Mucosa of gallbladder (tissue), 1 donor: ENCODE results near the gene SFMBT2. TPM values are rescaled to one million over a fixed set of nuclear protein-coding genes. Genes with fewer than 3 reads are reported as not detected.
"Not testable (repeated sequence)": the region's sequence is repeated elsewhere in the genome, so short reads cannot be mapped to it uniquely, and the experiment has no call there.

Experiments
- DNase-seq: peaks from one replicate; pipeline ENCODE4 v3.0.0-alpha.2; 2020; ENCODE audit warnings: low spot score
- total RNA-seq: library from RNA; stranded (reverse); gene quantifications from one replicate; pipeline ENCODE4 v1.2.1, GENCODE V29; 2021
- donor health status: DM: no; HTN: no; CAD: no.

Gene SFMBT2
- total RNA-seq, 1 donor from 2014 or later = 19.8 TPM

DNA sequence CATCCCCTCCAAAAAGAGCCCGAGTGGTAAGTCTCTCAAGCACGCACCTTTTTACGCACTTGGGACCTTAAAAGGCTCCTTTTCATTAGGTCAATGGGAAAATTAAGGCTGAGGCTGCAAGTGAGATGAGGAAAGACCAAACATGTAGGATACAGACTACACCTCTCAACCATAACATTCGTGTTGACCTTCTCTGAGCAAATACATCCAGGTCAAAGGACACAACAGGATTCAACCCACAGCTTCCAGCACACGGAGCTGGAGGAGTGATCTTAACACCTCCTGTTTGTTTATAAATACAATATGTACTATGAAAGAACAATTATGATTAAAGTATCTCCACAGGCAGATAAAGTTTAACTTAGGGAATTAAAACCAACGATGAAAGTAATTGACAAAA, 9.7 kb downstream of the SFMBT2 start:
- no peak for DNase-seq

GRCh38 chr10:7400068-7400715, 10.6 kb downstream of the SFMBT2 start:
- no peak for DNase-seq

DNA sequence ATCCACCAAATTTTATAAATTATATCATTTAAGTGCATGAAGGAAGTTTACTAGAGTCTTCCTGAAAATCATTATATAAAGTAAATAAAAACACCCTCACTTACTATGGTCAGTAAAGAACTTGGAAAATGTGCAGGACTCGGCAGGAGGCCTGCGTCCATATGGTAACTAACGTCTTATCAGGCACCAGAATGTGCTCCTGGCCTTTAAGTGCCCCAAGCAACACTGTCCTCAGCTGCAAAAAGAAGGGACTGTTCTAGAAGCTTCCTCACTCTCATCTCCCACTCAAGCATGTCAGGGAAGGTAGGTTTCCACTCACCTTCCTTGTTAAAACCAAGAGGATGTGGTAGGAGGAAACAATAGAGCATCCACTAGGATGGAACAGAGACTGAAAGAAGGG, 11.3 kb downstream of the SFMBT2 start:
- no peak for DNase-seq

DNA sequence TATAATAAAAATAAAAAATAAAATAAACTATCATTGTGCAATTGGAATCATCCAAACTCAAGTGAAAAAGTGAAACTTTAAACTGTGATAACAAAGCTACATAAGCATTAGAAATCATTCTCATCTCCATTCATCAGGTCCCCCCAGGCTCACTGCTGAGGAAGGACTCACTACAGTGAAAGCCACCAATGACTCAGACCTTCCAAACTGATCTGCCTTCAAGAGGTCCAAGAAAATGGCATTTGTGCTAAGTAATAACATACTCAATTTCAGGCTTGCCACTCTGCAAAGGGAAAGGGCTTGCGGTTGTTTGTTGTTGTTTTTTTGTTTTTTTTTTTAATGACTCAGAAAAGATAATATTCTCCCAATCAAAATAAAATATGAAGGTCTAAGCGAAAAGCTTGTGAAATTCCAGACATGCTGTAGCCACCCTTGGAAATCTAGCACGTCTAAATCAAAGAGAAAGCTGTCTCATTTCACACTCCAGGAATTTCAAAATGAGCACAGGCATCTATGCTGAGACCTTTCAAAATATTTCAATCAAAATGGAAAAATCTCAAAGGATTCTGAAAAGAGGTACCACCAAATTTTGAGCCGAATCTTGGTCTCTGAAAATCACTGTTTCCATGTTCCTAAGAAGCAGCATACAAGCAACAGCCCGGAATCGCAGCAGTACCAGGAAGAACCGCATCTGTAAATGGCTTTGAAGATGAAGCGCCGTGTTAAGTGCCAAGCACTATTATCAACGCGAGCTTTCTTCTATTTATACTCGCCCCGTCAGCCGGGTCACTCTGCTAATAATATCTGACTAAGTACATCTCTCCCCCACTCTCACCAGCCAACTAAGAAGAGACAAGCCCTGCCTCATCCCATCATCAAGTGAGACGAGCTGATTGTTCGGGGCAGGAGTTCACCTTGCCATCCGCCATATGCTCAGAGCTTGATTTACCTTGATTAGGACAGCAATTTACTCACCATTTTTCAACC, 13.5 kb downstream of the SFMBT2 start:
- DNase-seq = no peak

DNA sequence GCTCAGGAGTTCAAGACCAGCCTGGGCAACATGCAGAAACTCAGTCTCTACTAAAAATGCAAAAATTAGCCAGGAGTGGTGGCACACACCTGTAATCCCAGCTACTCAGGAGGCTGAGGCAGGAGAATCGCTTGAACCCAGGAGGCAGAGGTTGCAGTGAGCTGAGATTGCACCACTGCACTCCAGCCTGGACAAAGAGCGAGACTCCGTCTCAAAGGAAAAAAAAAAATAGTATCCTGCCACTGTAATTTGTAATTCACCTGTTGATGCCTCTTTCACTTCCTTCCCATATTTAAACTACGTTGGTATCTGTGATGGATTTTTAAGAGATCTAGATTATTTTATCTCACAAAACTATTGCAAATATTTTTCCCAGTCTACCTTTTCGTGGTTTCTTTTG, 18.5 kb downstream of the SFMBT2 start:
- not testable (repeated sequence) for DNase-seq

DNA sequence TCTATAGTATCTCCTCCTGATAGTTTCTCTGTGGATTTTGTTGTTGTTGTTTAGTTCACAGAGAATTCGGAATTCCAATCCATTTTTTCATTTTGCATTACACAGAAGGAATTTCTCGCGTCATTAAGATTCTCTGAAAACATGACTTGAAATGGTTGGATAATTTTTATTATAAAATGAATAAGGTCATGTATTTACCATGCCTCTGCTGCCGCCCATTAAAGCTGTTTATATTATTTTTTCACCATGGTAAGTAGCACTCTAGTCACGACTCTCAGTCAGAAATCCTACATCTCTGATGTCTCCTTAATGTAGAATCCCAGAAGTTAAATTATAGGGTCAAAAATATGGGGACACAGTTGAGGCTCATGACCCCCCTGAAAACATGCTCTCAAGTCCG, 19.1 kb downstream of the SFMBT2 start:
- DNase-seq = no peak

GRCh38 chr10:7390689-7391110, 20.1 kb downstream of the SFMBT2 start:
- not testable (repeated sequence) for DNase-seq

- no peak for DNase-seq
Measured at GRCh38 chr10:7389844-7390243, 21.0 kb downstream of the SFMBT2 start.

DNA sequence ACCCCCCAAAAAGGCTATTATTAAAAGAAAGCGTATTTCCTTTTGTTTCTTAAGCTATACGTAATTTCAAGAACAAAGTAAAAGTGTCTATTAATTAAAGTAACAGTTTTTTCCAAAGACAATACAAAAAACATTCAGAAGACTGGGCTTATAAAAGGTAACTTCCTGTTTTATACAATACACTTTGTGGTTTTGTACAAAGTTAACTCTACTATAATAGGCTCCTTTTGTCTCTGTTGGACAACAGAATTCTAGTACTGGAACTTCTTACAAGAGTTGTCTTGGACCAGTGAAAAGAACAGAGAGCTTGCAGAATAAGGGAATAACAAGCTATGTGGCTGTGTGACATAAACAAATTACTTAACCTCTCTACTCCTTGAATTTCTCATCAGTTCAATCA, 21.5 kb downstream of the SFMBT2 start:
- DNase-seq = no peak

GRCh38 chr10:7388602-7389001, 22.2 kb downstream of the SFMBT2 start:
- no peak for DNase-seq

DNA sequence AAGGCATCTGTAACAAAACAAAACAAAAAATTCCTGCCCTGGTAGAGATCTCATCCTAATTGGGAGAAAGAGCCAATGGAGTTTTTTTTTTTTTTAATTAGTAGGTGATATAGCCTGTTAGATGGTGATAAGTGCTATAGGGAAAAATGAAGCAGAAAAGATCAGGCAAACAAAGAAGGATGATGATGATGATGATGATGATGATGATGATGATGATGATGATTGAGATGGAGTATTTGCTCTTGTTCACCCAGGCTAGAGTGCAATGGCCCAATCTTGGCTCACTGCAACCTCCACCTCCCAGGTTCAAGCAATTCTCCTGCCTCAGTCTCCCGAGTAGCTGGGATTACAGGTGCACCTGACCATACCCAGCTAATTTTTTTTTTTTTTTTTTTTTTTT, 22.7 kb downstream of the SFMBT2 start:
- DNase-seq = not testable (repeated sequence)

GRCh38 chr10:7385114-7385513, 25.7 kb downstream of the SFMBT2 start:
- DNase-seq = no peak

DNA sequence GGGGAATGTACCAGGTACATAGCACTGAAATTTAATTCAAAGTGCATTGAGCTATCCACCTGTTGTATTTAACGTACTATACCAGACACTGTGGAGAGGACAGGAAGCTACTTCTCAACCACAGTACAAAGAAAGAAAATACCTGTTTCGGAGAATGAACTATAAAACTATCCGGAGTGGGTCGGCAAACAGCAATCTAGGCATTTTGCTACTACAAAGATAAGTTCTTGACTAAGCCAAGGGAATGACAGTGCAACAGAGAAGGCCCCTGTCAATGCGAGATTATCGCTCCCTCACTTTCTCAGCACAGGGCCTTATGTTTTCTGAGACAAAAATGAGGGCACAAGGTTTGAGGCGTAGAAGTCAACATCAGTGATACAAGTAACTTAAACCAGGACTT, 27.4 kb downstream of the SFMBT2 start:
- no peak for DNase-seq

GRCh38 chr10:7380704-7381241, 30.1 kb downstream of the SFMBT2 start:
- DNase-seq = no peak

DNA sequence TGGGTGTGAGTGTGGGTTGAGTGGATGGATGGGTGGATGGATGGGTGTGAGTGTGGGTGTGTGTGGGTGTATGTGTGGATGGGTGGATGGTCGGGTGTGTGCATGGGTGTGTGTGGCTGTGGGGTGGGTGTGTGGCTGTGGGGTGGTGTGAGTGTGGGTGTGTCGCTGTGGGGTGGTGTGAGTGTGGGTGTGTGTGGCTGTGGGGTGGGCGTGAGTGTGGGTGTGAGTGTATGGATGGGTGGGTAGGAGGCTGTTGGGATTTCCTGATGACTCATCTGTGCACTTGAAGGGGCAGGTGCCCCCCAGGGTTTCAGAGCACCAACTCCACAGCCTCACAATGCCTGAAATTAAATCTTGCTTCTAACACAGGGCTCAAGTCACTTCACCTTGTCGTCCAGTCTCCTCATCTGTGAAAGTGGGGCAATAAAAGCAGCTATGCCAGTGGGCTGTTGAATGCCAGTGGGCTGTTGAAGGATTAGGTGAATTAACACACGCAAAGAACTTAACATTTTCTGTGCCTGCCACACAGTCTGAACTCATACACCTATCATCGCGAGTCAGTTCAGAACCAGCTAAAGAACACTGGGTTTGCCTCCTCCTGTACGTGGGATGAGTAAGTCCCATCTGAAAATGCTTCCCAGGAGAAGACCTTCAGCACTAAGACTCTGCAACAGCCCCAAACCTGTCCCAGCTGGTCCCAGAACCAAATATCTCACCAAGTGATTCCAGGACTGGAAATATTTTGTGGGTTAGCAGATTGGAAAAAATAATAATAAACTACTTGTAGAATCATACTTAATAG, 32.0 kb downstream of the SFMBT2 start:
- no peak for DNase-seq

- DNase-seq = no peak
Measured at GRCh38 chr10:7377614-7378248, 33.1 kb downstream of the SFMBT2 start.

DNA sequence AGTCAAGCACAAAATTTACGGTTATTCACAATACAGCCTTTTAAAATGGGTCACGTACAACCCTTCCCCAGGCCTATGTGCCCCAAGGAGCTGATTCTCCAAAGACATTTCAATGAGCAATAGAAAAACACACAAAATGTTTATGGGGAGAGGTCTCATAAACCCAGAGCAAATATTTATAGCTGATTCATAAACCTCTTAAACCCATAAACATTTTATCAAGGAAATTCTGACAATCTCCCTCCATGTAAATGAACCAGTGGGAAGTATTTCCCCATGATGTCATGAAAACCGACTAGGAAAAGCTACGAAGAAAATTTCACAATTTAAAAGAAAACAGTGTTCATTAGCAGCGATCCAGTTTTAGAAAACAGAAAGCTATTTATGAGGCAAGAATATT, 36.0 kb downstream of the SFMBT2 start:
- no peak for DNase-seq

DNA sequence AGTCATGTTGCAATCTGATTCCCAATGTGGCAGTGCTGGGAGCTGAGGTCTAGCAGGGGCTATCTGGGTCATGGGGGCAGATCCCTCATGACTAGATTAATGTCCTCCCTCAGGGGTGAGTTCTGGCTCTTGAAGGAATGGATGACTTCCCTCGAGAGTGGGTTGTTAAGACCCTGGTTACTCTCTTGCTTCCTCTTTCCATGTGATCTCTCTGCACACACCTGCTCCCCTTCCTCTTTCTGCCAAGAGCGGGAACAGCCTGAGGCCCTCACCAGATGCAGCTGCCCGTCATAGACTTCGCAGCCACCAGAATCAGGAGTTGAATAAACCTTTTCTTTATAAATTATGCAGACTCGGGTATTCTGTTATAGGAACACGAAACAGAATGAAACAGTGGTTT, 37.8 kb downstream of the SFMBT2 start:
- DNase-seq = no peak

GRCh38 chr10:7372504-7372903, 38.3 kb downstream of the SFMBT2 start:
- DNase-seq = no peak

GRCh38 chr10:7370511-7370910, 40.3 kb downstream of the SFMBT2 start:
- DNase-seq = no peak

DNA sequence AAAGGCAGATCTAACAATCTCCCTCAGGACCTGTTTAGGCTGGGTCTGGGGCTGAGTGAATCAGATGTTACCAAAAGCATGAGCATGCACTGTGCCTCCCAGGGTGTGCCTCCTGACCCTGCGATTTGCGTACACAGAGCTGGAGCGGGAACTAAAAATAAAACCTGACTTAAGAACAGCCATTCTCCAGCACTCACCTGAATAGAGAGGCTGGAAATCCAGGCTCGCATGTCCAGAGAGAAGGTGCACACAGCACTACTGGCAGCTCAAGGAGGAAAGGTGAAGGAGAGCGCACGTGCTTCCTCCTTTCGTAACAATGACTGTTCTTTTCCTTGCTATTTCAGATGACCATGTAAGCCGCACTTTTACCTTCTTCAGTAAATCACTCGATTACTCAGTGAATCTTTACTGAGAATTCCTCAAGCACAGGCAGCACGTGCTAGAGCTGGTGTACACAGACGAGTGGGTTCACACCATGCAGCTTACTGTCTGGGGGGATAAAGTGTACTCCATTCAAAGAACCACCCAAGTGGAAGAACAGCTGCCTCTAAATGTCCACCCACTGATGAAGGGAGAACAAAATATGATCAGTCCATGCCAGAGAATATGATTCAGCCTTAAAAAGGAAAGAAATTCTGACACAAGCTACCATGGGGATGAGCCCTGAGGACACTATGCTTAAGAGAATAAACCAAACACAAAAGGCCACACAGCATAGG, 45.6 kb downstream of the SFMBT2 start:
- peak; percentile 17 for DNase-seq
